GM23248 (cell line): ENCODE measurements around the gene ZNF469.

Experiments used
- EZH2 ChIP-seq: fragments of 200-600 bp; sonication (generic); IDR thresholded peaks from 2 replicates; pipeline ENCODE4 v1.6.1; 2018; ENCODE audit warnings: antibody characterized with exemption, mild to moderate bottlenecking; ENCODE audit not compliant: insufficient read depth, poor library complexity, severe bottlenecking
- EZH2phosphoT487 ChIP-seq: fragments of 200-600 bp; sonication (generic); IDR thresholded peaks from 2 replicates; pipeline ENCODE4 v1.6.1; 2018; ENCODE audit warnings: antibody characterized with exemption, moderate library complexity, mild to moderate bottlenecking, low read depth; ENCODE audit not compliant: insufficient read depth

DNA sequence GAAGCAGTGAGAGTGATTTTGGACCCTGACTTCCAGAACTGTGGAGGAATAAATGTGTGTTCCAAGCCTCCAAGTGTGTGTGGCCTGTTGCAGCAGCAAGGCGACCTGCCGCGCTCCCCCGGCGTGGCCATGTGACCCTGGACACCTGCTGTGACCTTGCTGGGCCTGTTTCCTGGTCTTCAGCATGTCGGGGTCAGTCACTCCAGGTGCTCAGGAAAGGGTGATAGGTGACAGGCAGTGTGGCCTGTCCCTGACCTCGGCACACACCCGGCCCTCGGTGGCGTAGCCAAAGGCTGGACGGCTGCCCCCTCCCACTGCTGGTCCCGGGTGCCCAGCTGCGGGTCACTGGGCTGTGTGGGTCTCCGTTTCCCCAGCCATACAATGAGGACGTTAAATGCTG, 31.8 kb upstream of the ZNF469 start:
- no peak for TF ChIP-seq EZH2
- no peak for TF ChIP-seq EZH2phosphoT487
